Stimulated activated CD4-positive, alpha-beta T cell treated with anti-CD3 and anti-CD28 coated beads, Interleukin-2, amount 100 ng/mL, for 4 hours (primary cell): Measurements from ENCODE around the gene LDLRAD4.
"Not testable (repeated sequence)": the region's sequence is repeated elsewhere in the genome, so short reads cannot be mapped to it uniquely, and the experiment has no call there.

Source experiments
- DNase-seq: peaks from one replicate; pipeline ENCODE4 v3.0.0-alpha.2; 2020; ENCODE audit warnings: low read depth

The LDLRAD4 gene

GRCh38 chr18:13680612-13681011, 462.1 kb downstream of the LDLRAD4 start:
- no peak for DNase-seq

GRCh38 chr18:13681701-13682100, 463.1 kb downstream of the LDLRAD4 start:
- no peak for DNase-seq

DNA sequence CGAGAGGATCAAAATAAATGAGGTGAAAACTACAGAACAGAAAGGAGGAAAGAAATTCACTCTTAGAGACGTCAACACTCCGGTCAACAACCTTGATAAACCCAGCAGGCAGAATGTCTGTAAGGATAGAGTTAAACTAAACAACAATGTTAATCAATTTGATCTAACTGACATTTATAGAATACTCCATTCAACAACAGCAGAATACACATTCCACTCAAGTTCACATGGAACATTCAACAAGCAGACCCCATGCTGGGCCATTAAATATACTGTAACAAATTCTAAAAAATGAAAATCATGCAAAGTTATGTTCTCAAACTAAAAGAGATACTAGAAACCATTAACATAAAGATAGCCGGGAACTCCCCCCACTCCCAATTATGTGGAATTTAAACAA, 466.0 kb downstream of the LDLRAD4 start:
- no peak for DNase-seq

DNA sequence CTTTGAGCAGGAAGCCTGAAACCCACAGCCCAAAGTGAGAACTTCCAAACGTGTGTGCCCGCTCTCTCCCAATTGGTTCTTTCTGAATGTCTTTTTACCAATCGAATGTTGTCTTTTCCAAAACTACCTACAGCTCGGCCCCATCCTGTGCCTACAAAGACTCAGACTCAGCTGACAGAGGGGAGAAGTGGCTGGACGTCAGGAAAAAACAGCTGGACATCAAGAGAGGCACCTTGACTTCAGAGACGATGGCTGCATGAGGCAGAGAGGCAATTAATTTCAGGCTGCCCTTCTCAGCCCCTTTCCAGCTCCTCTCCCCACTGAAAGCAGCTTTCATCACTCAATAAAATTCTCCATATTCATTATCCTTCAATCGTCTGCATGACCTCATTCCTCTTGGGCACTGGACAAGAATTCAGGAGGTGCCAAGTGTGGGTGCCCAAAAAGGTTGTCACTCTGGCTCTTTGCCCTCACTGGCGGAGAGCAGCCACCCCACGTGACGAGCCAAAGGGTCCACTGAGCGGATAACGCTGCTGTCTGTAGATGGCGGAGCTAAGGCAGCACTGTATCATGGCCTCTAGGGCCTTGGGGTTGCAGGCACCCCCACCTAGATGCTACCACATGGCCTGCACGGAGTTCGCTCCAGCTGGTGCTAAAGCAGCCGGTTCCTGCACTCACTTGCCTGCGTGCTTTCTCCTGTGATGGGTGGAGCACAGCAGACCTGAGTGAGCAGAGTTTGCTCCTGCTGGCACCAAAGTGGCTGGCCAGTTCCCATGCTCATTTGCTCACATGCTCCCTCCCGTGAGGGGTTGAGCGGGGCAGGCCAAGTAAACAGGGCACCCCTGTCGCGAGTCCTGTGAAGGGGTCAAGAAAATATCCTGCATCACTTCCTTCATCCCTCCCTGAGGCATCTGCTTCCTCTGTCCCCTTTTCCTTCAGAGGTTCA, 469.9 kb downstream of the LDLRAD4 start:
- no peak for DNase-seq

DNA sequence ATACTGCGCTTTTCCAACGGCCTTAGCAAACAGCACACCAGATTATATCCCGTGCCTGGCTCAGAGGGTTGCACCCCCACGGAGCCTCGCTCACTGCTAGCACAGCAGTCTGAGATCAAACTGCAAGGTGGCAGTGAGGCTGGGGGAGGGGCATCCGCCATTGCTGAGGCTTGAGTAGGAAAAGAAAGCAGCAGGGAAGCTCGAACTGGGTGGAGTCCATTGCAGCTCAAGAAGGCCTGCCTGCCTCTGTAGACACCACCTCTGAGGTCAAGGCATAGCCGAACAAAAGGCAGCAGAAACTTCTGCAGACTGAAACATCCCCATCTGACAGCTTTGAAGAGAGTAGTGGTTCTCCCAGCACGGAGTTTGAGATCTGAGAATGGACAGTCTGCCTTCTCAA, 471.5 kb downstream of the LDLRAD4 start:
- DNase-seq = not testable (repeated sequence)

GRCh38 chr18:13695337-13695736, 476.8 kb downstream of the LDLRAD4 start:
- not testable (repeated sequence) for DNase-seq

DNA sequence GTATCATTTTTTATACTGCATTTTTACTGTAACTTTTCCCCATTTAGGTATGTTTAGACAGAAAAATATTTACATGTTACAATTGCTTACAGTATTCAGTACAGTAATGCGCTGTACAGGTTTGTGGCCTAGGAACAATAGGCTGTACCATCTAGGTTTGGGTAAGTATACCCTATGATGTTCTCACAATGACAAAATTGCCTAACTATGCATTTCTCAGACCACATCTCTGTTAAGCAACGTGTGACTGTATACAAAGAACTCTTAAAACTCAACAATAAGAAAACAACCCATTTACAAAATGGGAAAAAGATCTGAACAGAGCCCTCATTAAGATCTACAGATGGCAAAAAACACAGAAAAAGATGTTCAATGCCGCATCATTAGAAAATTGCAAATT, 478.4 kb downstream of the LDLRAD4 start:
- no peak for DNase-seq

GRCh38 chr18:13700153-13700552, 481.6 kb downstream of the LDLRAD4 start:
- DNase-seq = no peak
